IMR-90 (cell line): ENCODE results near the gene MTMR6. TPM values are rescaled to one million over a fixed set of nuclear protein-coding genes. Genes with fewer than 3 reads are reported as not detected.

Experiments used
- ATAC-seq: fragments of 200-7000 bp; cut with Tn5 transposase; 2 replicates; pipeline ENCODE4 v1.9.1; 2020; ENCODE audit warnings: low read depth, mild to moderate bottlenecking, moderate library complexity
- BruUV-seq: library from RNA; stranded (reverse); fragments of 400-500 nt; replicated peaks from 2 replicates; lab custom pipeline; 2021; lab: Mats Ljungman, UMichigan
- CTCF ChIA-PET: fragments of 300-600 bp; formaldehyde crosslinking; extraction: SDS; loops from one replicate; lab custom pipeline; 2021; ENCODE audit warnings: antibody characterized with exemption; lab: Yijun Ruan, JAX
- POLR2A ChIA-PET: fragments of 300-600 bp; sonication (Branson Sonifier 250); formaldehyde crosslinking; loops from one replicate; lab custom pipeline; 2022; ENCODE audit warnings: antibody characterized with exemption; ENCODE audit not compliant: unreplicated experiment; lab: Charles Lee
- DNase-seq: peaks from one replicate; pipeline ENCODE4 v3.0.0; 2013
- H2AFZ ChIP-seq: replicated peaks from 2 replicates; pipeline ENCODE3; 2013; ENCODE audit warnings: low read length, mild to moderate bottlenecking; ENCODE audit not compliant: poor library complexity
- H2AK5ac ChIP-seq: 2 replicates; pipeline ENCODE4 v1.6.1; 2013; ENCODE audit warnings: low read depth, low read length, inconsistent platforms
- H2AK9ac ChIP-seq: replicated peaks from 2 replicates; pipeline ENCODE3; 2013; ENCODE audit warnings: mild to moderate bottlenecking, low read depth, low read length, moderate library complexity; ENCODE audit not compliant: poor library complexity
- H2BK120ac ChIP-seq: 2 replicates; pipeline ENCODE4 v1.6.1; 2013; ENCODE audit warnings: low read depth, low read length, inconsistent platforms
- H2BK15ac ChIP-seq: 3 replicates; pipeline ENCODE4 v1.6.1; 2013; ENCODE audit warnings: low read depth, low read length, inconsistent platforms
- H2BK20ac ChIP-seq: 2 replicates; pipeline ENCODE4 v1.6.1; 2013; ENCODE audit warnings: low read depth, mild to moderate bottlenecking, inconsistent platforms, low read length, moderate library complexity
- H2BK5ac ChIP-seq: 2 replicates; pipeline ENCODE4 v1.6.1; 2013; ENCODE audit warnings: mild to moderate bottlenecking, low read depth, low read length, inconsistent platforms; ENCODE audit not compliant: poor library complexity, severe bottlenecking
- H3K14ac ChIP-seq: replicated peaks from 2 replicates; pipeline ENCODE4 v1.6.1; 2013; ENCODE audit warnings: low read depth, low read length, inconsistent platforms
- H3K18ac ChIP-seq: 2 replicates; pipeline ENCODE4 v1.6.1; 2013; ENCODE audit warnings: low read depth, low read length, control low read depth
- H3K23ac ChIP-seq: 2 replicates; pipeline ENCODE4 v1.6.1; 2013; ENCODE audit warnings: low read depth, low read length, inconsistent platforms
- H3K27ac ChIP-seq: 2 replicates; pipeline ENCODE4 v1.5.1; 2013; ENCODE audit warnings: mild to moderate bottlenecking, control low read depth, low read length; ENCODE audit not compliant: insufficient read depth
- H3K27me3 ChIP-seq: 2 replicates; pipeline ENCODE4 v1.6.1; 2013; ENCODE audit warnings: low read length; ENCODE audit not compliant: control insufficient read depth, insufficient read depth
- H3K36me3 ChIP-seq: 2 replicates; pipeline ENCODE4 v1.6.1; 2013; ENCODE audit warnings: low read length, mixed read lengths; ENCODE audit not compliant: control insufficient read depth, insufficient read depth
- H3K4ac ChIP-seq: 2 replicates; pipeline ENCODE4 v1.6.1; 2013; ENCODE audit warnings: low read depth, low read length, inconsistent platforms
- H3K4me1 ChIP-seq: 2 replicates; pipeline ENCODE4 v1.6.1; 2013; ENCODE audit warnings: low read length, mixed read lengths; ENCODE audit not compliant: control insufficient read depth, insufficient read depth
- H3K4me2 ChIP-seq: 2 replicates; pipeline ENCODE4 v1.6.1; 2013; ENCODE audit warnings: low read depth, mild to moderate bottlenecking, control low read depth, low read length, moderate library complexity
- H3K4me3 ChIP-seq: 2 replicates; pipeline ENCODE4 v1.5.1; 2013; ENCODE audit warnings: low read depth, mild to moderate bottlenecking, control low read depth, low read length, moderate library complexity; ENCODE audit not compliant: insufficient read depth
- H3K56ac ChIP-seq: 2 replicates; pipeline ENCODE4 v1.6.1; 2013; ENCODE audit warnings: low read length, inconsistent platforms; ENCODE audit not compliant: insufficient read depth; ENCODE audit errors: extremely low read depth
- H3K79me1 ChIP-seq, 2 experiments: 2 replicates each; pipeline ENCODE4 v1.6.1; 2013; ENCODE audit warnings: low read length in 2 of 2, inconsistent platforms in 1 of 2, low read depth in 1 of 2
- H3K9ac ChIP-seq: 2 replicates; pipeline ENCODE4 v1.6.1; 2013; ENCODE audit warnings: low read depth, low read length, control low read depth
- H3K9me1 ChIP-seq: 2 replicates; pipeline ENCODE4 v1.6.1; 2013; ENCODE audit warnings: low read length, inconsistent platforms; ENCODE audit not compliant: insufficient read depth
- H3K9me3 ChIP-seq: 2 replicates; pipeline ENCODE4 v1.6.1; 2013; ENCODE audit warnings: low read length; ENCODE audit not compliant: control insufficient read depth, insufficient read depth
- H4K20me1 ChIP-seq: 2 replicates; pipeline ENCODE4 v1.6.1; 2013; ENCODE audit warnings: low read length, inconsistent platforms; ENCODE audit not compliant: insufficient read depth
- H4K5ac ChIP-seq: 2 replicates; pipeline ENCODE4 v1.6.1; 2013; ENCODE audit warnings: mild to moderate bottlenecking, low read depth, low read length, control low read depth
- H4K8ac ChIP-seq, 2 experiments: 2 replicates each; pipeline ENCODE4 v1.6.1; 2013; ENCODE audit warnings: low read depth in 2 of 2, low read length in 2 of 2, control low read depth in 1 of 2, inconsistent platforms in 1 of 2
- H4K91ac ChIP-seq: 2 replicates; pipeline ENCODE4 v1.6.1; 2013; ENCODE audit warnings: low read depth, low read length, inconsistent platforms; ENCODE audit not compliant: insufficient read depth
- POLR2A ChIP-seq: IDR thresholded peaks from 2 replicates; pipeline ENCODE4 v1.6.1; 2012; ENCODE audit warnings: mild to moderate bottlenecking, low read depth, low read length
- SMC3 ChIP-seq: fragments of 150-350 bp; IDR thresholded peaks from 2 replicates; pipeline ENCODE4 v1.6.1; 2016; ENCODE audit warnings: low read depth, mild to moderate bottlenecking, antibody characterized with exemption, low read length, moderate library complexity
- WGBS, 2 experiments: methylation state at CpG; one replicate each; pipeline versions ENCODE4 v1.1.5 to v1.1.7; 2013; ENCODE audit warnings: missing lambda C conversion rate in 2 of 2; ENCODE audit not compliant: insufficient read length in 1 of 2; ENCODE audit errors: extremely low coverage in 2 of 2; 5-methylcytosine and 5-hydroxymethylcytosine counted together
- dilution Hi-C: fragments of 300-500 bp; cut with HindIII; formaldehyde crosslinking; loops from one replicate; pipeline ENCODE4 v1.14.3; 2018; ENCODE audit warnings: low sequenced_read_pairs; ENCODE audit not compliant: unreplicated experiment
- in situ Hi-C: fragments of 300-500 bp; cut with MboI; formaldehyde crosslinking; loops from 3 replicates; pipeline ENCODE4 v1.14.3; 2019; ENCODE audit warnings: low sequenced_read_pairs, inconsistent platforms, mixed read lengths
- intact Hi-C: fragments of 100-400 bp; cut with micrococcal nuclease; formaldehyde crosslinking; loops from 2 replicates; pipeline ENCODE4 v1.10.0; 2022
- polyA plus RNA-seq, 3 experiments: library from polyadenylated mRNA; depleted of rRNA; stranded (reverse); fragments of >200 nt; gene quantifications; 2 replicates each; pipeline ENCODE4 v1.2.3, GENCODE V29; 2012; ENCODE audit warnings: low replicate concordance in 1 of 3
- total RNA-seq: library from RNA; depleted of rRNA; stranded (reverse); fragments of >200 nt; gene quantifications from 2 replicates; pipeline ENCODE4 v1.2.3, GENCODE V29; 2012

The MTMR6 gene
- total and polyA plus RNA-seq, 2 of the 4 experiments (the other 2 are of a cell fraction): 9.4 to 21.7 TPM

DNA sequence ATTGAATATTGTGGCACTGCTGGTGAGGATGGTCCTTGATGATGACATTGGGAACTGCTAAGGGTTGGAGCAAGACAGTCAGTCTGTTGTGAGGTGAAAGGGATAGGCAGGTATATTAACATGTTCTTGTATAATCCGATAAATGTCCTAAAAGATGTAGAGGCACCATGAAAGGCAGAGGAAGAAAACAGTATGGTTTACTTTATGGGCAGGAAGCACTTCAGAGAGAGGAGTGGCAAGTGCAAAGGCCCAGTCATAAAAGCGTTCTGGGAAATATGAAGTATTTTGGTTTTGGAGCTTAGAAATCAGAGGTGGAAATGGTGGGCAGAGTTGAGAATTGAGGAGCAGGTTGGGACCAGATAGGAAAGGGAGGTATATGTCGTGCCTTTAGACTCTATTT lies 23.6 kb upstream of the MTMR6 start:
- H2AK9ac ChIP-seq: no peak overlapping the region
- no peak overlapping the region for H2BK5ac ChIP-seq
- no peaks in the 10 kb centered on the region for H3K9me3 ChIP-seq
- ATAC-seq: no peak
- in situ Hi-C loops: no loop called here
- no peak overlapping the region for H3K4me2 ChIP-seq
- DNase-seq: no peak
- H3K56ac ChIP-seq: no peak overlapping the region
- dilution Hi-C loops: no loop called here
- no peak overlapping the region for H3K9ac ChIP-seq
- no peak overlapping the region for H2BK15ac ChIP-seq
- peaks cover 38% of the 10 kb centered on the region for H3K36me3 ChIP-seq
- no peak overlapping the region for H2AK5ac ChIP-seq
- H4K91ac ChIP-seq: no peak overlapping the region
- peaks cover 3% of the 10 kb centered on the region for H3K9me1 ChIP-seq
- H2AFZ ChIP-seq: no peak overlapping the region
- POLR2A ChIA-PET: no interaction called here
- no peak overlapping the region for H3K18ac ChIP-seq
- no peak overlapping the region for H3K23ac ChIP-seq
- H4K8ac ChIP-seq: no peak overlapping the region
- H3K4me1 ChIP-seq: no peaks in the 10 kb centered on the region
- no peaks in the 10 kb centered on the region for H3K27me3 ChIP-seq
- H3K14ac ChIP-seq: no peak overlapping the region
- H4K5ac ChIP-seq: no peak overlapping the region; the same call in 1 of the 2 replicates
- no TSS peak for BruUV-seq
- H3K79me1 ChIP-seq: peaks cover 22 to 34% of the 10 kb centered on the region in 2 experiments
- H4K20me1 ChIP-seq: peaks cover 16% of the 10 kb centered on the region
- no peak overlapping the region for H2BK120ac ChIP-seq
- CTCF ChIA-PET: no interaction called here
- TF ChIP-seq POLR2A (no peak), SMC3 (no peak)
- H2BK20ac ChIP-seq: no peak overlapping the region
- no peak overlapping the region for H3K4ac ChIP-seq
- H3K4me3 ChIP-seq: no peak overlapping the region
- intact Hi-C loops: no loop called here
- 100% methylated on average over 2 of the region's 3 CpGs; no CpG with 5 or more reads in 1 of the 2 experiments for WGBS, 2 experiments
- no peak overlapping the region for H3K27ac ChIP-seq
